Measurements from ENCODE around the gene SLC25A47. TPM values are rescaled to one million over a fixed set of nuclear protein-coding genes. Genes with fewer than 3 reads are reported as not detected.

Gene SLC25A47
- total and polyA plus RNA-seq, 4 experiments from 2014 or later = not detected

DNA sequence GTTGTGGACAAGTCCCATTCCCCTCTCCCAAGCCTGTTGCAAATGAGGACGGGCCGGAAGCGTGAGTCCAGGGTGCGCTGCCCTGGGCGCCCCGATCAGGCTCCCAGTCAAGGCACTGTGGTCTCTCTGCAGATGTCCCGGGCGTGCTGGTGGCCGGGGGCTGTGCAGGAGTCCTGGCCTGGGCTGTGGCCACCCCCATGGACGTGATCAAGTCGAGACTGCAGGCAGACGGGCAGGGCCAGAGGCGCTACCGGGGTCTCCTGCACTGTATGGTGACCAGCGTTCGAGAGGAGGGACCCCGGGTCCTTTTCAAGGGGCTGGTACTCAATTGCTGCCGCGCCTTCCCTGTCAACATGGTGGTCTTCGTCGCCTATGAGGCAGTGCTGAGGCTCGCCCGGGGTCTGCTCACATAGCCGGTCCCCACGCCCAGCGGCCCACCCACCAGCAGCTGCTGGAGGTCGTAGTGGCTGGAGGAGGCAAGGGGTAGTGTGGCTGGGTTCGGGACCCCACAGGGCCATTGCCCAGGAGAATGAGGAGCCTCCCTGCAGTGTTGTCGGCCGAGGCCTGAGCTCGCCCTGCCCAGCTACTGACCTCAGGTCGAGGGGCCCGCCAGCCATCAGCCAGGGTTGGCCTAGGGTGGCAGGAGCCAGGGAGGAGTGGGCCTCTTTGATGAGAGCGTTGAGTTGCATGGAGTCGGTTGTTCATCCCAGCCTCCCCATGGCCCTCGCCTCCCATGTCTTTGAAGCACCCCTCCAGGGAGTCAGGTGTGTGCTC, 6.3 kb downstream of the SLC25A47 start:
- no peak overlapping the region for H3K27ac Mint-ChIP-seq
- Histone ChIP-seq H3K4me3 (ENCODE audit: low read length in 2 of 2) (no peak overlapping the region), H3K27ac (ENCODE audit: low read depth, low read length) (no peak overlapping the region), H3K9me3 (ENCODE audit: control insufficient read depth in 1 of 2, low read length in 2 of 2) (no peaks in the 10 kb centered on the region), H3K36me3 (ENCODE audit: insufficient read depth, low read length) (no peaks in the 10 kb centered on the region), H3K4me1 (ENCODE audit: insufficient read depth, low read length) (no peaks in the 10 kb centered on the region), H3K27me3 (ENCODE audit: insufficient read depth, low read length) (no peaks in the 10 kb centered on the region)
- no peak for DNase-seq
- no peak overlapping the region for H3K4me3 Mint-ChIP-seq
- intact Hi-C loops (cut with micrococcal nuclease) = no loop called here
- ChIA-PET CTCF (ENCODE audit: partially characterized antibody) (no interaction called here), POLR2A (ENCODE audit: partially characterized antibody) (no interaction called here)
- no peaks in the 10 kb centered on the region for H3K4me1 Mint-ChIP-seq
- peaks cover under 1 to 3% of the 10 kb centered on the region in 2 donors for H3K36me3 Mint-ChIP-seq
- no peaks in the 10 kb centered on the region for H3K27me3 Mint-ChIP-seq
- no peaks in the 10 kb centered on the region for H3K9me3 Mint-ChIP-seq

DNA sequence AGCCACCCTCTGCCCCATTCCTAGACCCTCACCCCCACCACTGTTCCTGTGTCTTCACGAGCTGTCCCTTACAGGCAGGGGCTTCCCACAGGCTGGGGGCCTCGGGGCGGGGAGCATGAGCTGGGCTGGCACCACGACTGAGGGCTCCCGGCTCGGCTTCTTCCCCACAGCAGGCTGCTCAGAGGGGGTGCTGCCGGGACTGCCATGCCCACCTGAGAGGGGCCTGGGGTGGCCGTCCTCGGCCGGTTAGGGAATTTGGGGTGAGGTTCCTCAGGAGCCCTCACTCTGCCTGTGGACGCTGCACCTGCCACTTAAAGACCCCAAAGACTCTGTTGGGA, 6.8 kb downstream of the SLC25A47 start:
- ChIA-PET CTCF (ENCODE audit: partially characterized antibody) (no interaction called here), POLR2A (ENCODE audit: partially characterized antibody) (no interaction called here)
- no peak overlapping the region for H3K27ac ChIP-seq (ENCODE audit: low read depth, low read length)

DNA sequence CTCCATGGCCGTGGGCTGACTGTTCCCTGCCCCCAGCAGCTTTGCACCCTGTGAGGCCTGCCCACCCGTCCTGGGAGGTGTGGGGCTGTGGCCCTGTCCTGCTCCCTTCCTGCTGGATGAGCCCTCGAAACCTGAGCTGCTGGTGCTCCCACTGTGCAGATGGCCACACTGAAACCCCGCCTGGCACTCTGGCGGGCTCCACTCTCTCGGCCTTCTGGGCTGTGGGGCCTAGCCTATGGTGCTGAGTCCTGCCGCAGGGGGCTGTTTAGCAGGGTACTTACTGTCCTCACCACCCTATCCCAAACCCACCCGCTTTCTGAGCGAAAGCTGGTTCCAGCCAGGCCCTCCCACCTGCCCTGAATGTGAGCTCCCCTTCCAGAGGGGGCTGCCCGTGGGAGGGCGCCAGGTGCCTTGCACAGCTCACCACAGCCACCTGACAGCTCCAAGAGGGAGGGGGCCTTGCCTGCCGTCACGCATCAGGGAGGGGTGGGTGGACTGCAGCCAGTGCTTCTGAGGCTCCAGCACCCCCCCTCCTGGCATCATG, 7.3 kb downstream of the SLC25A47 start:
- Mint-ChIP-seq H3K36me3 (peaks cover 6% of the 10 kb centered on the region in 2 donors), H3K9me3 (no peaks in the 10 kb centered on the region)

More for the DNA sequence above, 6.8 kb downstream of the SLC25A47 start:
- H3K36me3 Mint-ChIP-seq = peaks cover 6% of the 10 kb centered on the region in 2 donors
- no peak for DNase-seq
- no peaks in the 10 kb centered on the region for H3K27me3 ChIP-seq (ENCODE audit: insufficient read depth, low read length)
- no peak overlapping the region for H3K4me3 ChIP-seq (ENCODE audit: low read length in 2 of 2)
- H3K27ac Mint-ChIP-seq = no peak overlapping the region
- no peaks in the 10 kb centered on the region for H3K4me1 ChIP-seq (ENCODE audit: insufficient read depth, low read length)
- H3K27me3 Mint-ChIP-seq = no peaks in the 10 kb centered on the region
- intact Hi-C loops (cut with micrococcal nuclease) = no loop called here
- H3K4me3 Mint-ChIP-seq = no peak overlapping the region
- H3K9me3 Mint-ChIP-seq = no peaks in the 10 kb centered on the region
- no peaks in the 10 kb centered on the region for H3K36me3 ChIP-seq (ENCODE audit: insufficient read depth, low read length)
- no peaks in the 10 kb centered on the region for H3K9me3 ChIP-seq (ENCODE audit: control insufficient read depth in 1 of 2, low read length in 2 of 2)
- H3K4me1 Mint-ChIP-seq = no peaks in the 10 kb centered on the region

DNA sequence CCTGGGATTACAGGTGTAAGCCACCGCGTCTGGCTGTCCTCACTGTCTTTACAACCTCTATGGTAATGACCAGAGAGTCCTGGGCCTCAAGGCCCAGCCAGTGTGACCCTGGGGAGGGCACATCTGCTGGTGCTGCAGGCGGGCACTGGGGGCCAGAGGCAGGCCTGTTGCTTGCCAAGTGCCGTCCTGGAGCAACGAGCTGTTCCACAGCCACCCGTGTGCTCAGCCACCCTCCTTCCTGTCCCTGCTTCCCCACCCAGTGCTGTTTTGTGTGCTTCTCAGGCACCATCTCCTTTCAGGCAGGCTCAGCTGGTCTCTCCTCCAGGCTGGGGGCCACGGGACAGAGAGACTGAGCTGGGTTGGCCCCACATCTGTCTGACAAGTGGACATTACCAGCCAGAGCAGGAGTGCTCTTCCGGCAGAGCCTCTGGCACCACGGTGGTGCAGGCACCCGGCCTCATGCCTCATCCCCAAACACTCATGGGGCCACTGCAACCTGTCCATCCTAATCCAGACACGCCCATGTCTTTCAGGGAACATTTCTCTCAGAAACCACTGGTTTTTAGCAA, 9.0 kb downstream of the SLC25A47 start:
- H3K4me3 ChIP-seq (ENCODE audit: low read length in 2 of 2) = no peak overlapping the region
- no peaks in the 10 kb centered on the region for H3K4me1 ChIP-seq (ENCODE audit: insufficient read depth, low read length)
- DNase-seq = no peak
- H3K27me3 Mint-ChIP-seq = no peaks in the 10 kb centered on the region
- no peaks in the 10 kb centered on the region for H3K4me1 Mint-ChIP-seq
- H3K36me3 Mint-ChIP-seq = peaks cover 15 to 16% of the 10 kb centered on the region in 2 donors
- H3K27me3 ChIP-seq (ENCODE audit: insufficient read depth, low read length) = no peaks in the 10 kb centered on the region
- ChIA-PET POLR2A (ENCODE audit: partially characterized antibody) (no interaction called here), CTCF (ENCODE audit: partially characterized antibody) (no interaction called here)
- H3K4me3 Mint-ChIP-seq = no peak overlapping the region
- no peak overlapping the region for H3K27ac Mint-ChIP-seq
- H3K36me3 ChIP-seq (ENCODE audit: insufficient read depth, low read length) = peaks cover 2% of the 10 kb centered on the region
- no peak overlapping the region for H3K27ac ChIP-seq (ENCODE audit: low read depth, low read length)
- intact Hi-C loops (cut with micrococcal nuclease) = no loop called here
- no peaks in the 10 kb centered on the region for H3K9me3 ChIP-seq (ENCODE audit: control insufficient read depth in 1 of 2, low read length in 2 of 2)
- no peaks in the 10 kb centered on the region for H3K9me3 Mint-ChIP-seq

More for the DNA sequence above, 7.3 kb downstream of the SLC25A47 start:
- Histone ChIP-seq H3K9me3 (ENCODE audit: control insufficient read depth in 1 of 2, low read length in 2 of 2) (no peaks in the 10 kb centered on the region), H3K4me3 (ENCODE audit: low read length in 2 of 2) (no peak overlapping the region), H3K36me3 (ENCODE audit: insufficient read depth, low read length) (no peaks in the 10 kb centered on the region), H3K27ac (ENCODE audit: low read depth, low read length) (no peak overlapping the region), H3K4me1 (ENCODE audit: insufficient read depth, low read length) (no peaks in the 10 kb centered on the region), H3K27me3 (ENCODE audit: insufficient read depth, low read length) (no peaks in the 10 kb centered on the region)
- no peaks in the 10 kb centered on the region for H3K27me3 Mint-ChIP-seq
- no peak overlapping the region for H3K27ac Mint-ChIP-seq
- no peak for DNase-seq
- intact Hi-C loops (cut with micrococcal nuclease) = no loop called here
- POLR2A ChIA-PET (ENCODE audit: partially characterized antibody) = no interaction called here
- CTCF ChIA-PET (ENCODE audit: partially characterized antibody) = no interaction called here
- H3K4me1 Mint-ChIP-seq = no peaks in the 10 kb centered on the region
- no peak overlapping the region for H3K4me3 Mint-ChIP-seq

DNA sequence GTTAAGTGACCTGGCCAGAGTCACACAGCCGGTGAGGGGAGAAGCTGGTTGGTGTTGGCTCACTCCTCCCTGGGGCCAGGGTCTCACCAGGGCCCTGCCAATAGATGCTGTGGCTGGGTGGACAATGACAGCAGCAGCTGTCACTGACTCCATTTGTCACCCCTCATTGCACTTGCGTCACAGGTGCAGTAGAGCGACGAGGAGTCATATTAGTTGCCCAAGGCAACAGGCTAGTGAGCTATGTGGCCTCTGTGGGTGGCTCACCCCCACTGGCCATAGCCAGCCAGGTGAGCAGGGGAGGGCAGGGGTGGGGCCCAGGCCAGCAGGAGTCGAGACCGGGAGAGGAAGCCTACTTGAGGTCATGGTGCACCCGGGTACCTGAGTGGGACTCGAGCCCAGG, 9.7 kb downstream of the SLC25A47 start:
- H3K36me3 Mint-ChIP-seq = peaks cover 16 to 17% of the 10 kb centered on the region in 2 donors
- H3K4me1 Mint-ChIP-seq = no peaks in the 10 kb centered on the region
- CTCF ChIA-PET (ENCODE audit: partially characterized antibody) = no interaction called here
- no peaks in the 10 kb centered on the region for H3K9me3 Mint-ChIP-seq
- no peak overlapping the region for H3K4me3 Mint-ChIP-seq
- no peaks in the 10 kb centered on the region for H3K4me1 ChIP-seq (ENCODE audit: insufficient read depth, low read length)
- POLR2A ChIA-PET (ENCODE audit: partially characterized antibody) = no interaction called here
- H3K4me3 ChIP-seq (ENCODE audit: low read length in 2 of 2) = no peak overlapping the region
- H3K27me3 ChIP-seq (ENCODE audit: insufficient read depth, low read length) = no peaks in the 10 kb centered on the region
- H3K36me3 ChIP-seq (ENCODE audit: insufficient read depth, low read length) = peaks cover 4% of the 10 kb centered on the region
- no peaks in the 10 kb centered on the region for H3K9me3 ChIP-seq (ENCODE audit: control insufficient read depth in 1 of 2, low read length in 2 of 2)
- no peaks in the 10 kb centered on the region for H3K27me3 Mint-ChIP-seq
- intact Hi-C loops (cut with micrococcal nuclease) = no loop called here
- DNase-seq = no peak
- no peak overlapping the region for H3K27ac ChIP-seq (ENCODE audit: low read depth, low read length)
- H3K27ac Mint-ChIP-seq = no peak overlapping the region

DNA sequence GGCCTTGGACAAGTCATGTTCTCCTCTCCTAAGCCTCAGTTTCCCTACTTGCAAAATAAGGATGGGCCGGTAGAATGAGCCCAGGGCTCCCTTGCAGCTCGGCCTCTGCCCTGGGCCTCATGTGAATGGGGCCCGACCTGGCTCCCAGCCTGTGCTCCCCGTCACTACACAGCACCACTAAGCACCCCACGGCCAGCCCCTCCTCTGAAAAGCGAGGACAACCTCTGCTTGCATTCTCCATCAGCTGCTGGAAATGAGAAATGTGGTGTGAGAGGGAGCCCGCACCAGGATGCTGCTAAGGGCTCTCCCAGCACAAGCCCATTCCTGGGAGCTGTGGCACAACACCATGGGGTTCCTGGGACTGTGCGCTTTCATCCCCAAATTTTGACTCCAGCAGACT, 10.2 kb downstream of the SLC25A47 start:
- Histone ChIP-seq H3K36me3 (ENCODE audit: insufficient read depth, low read length) (peaks cover 4% of the 10 kb centered on the region), H3K27me3 (ENCODE audit: insufficient read depth, low read length) (no peaks in the 10 kb centered on the region), H3K4me3 (ENCODE audit: low read length in 2 of 2) (no peak overlapping the region), H3K27ac (ENCODE audit: low read depth, low read length) (no peak overlapping the region), H3K9me3 (ENCODE audit: control insufficient read depth in 1 of 2, low read length in 2 of 2) (no peaks in the 10 kb centered on the region), H3K4me1 (ENCODE audit: insufficient read depth, low read length) (no peaks in the 10 kb centered on the region)
- no peaks in the 10 kb centered on the region for H3K27me3 Mint-ChIP-seq
- no peak overlapping the region for H3K27ac Mint-ChIP-seq
- H3K9me3 Mint-ChIP-seq = no peaks in the 10 kb centered on the region
- H3K36me3 Mint-ChIP-seq = peaks cover 17 to 18% of the 10 kb centered on the region in 2 donors
- intact Hi-C loops (cut with micrococcal nuclease) = no loop called here
- no peaks in the 10 kb centered on the region for H3K4me1 Mint-ChIP-seq
- no peak overlapping the region for H3K4me3 Mint-ChIP-seq
- no peak for DNase-seq
- CTCF ChIA-PET (ENCODE audit: partially characterized antibody) = no interaction called here
- POLR2A ChIA-PET (ENCODE audit: partially characterized antibody) = no interaction called here

DNA sequence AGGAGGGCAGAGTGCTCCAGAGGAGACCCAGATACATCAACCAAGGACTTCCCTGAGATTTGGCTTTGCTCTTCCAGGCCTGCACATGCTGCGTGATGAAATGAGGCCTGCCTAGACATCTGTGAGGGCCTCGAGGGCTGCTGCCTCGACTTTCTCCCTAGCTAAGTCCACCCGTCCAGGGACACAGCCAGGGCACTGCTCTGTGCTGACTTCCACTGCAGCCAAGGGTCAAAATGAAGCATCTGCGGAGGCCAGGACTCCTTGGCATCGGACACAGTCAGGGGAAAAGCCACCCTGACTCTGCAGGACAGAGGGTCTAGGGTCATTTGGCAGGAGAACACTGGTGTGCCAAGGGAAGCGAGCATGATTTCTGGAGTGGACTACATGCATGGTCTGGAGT, 10.7 kb downstream of the SLC25A47 start:
- Histone ChIP-seq H3K27me3 (ENCODE audit: insufficient read depth, low read length) (no peaks in the 10 kb centered on the region), H3K4me3 (ENCODE audit: low read length in 2 of 2) (no peak overlapping the region), H3K27ac (ENCODE audit: low read depth, low read length) (no peak overlapping the region), H3K36me3 (ENCODE audit: insufficient read depth, low read length) (peaks cover 4% of the 10 kb centered on the region), H3K4me1 (ENCODE audit: insufficient read depth, low read length) (no peaks in the 10 kb centered on the region), H3K9me3 (ENCODE audit: control insufficient read depth in 1 of 2, low read length in 2 of 2) (no peaks in the 10 kb centered on the region)
- Mint-ChIP-seq H3K4me3 (no peak overlapping the region), H3K4me1 (no peaks in the 10 kb centered on the region), H3K27ac (no peak overlapping the region), H3K27me3 (no peaks in the 10 kb centered on the region), H3K36me3 (peaks cover 17 to 21% of the 10 kb centered on the region in 2 donors), H3K9me3 (no peaks in the 10 kb centered on the region)
- ChIA-PET POLR2A (ENCODE audit: partially characterized antibody) (no interaction called here), CTCF (ENCODE audit: partially characterized antibody) (no interaction called here)
- no peak for DNase-seq
- intact Hi-C loops (cut with micrococcal nuclease) = no loop called here
